Heart left ventricle (tissue), 16 donors: Measurements from ENCODE around the gene CD83. TPM values are rescaled to one million over a fixed set of nuclear protein-coding genes. Genes with fewer than 3 reads are reported as not detected.

Source experiments
- ATAC-seq, 4 donors: fragments of 200-7000 bp; cut with Tn5 transposase; one replicate each; pipeline ENCODE4 v1.9.1; 2020 to 2022; ENCODE audit warnings: moderate library complexity in 4 of 4, mild to moderate bottlenecking in 3 of 4, moderate number of reproducible peaks in 1 of 4
- DNase-seq, 5 donors: peaks; one replicate each; pipeline ENCODE4 v3.0.0-alpha.2; 2020
- H3K27ac ChIP-seq, 12 donors: fragments of 200-600 bp; sonication (generic) in 4 of 12; one replicate each; pipeline versions ENCODE4 v1.5.0 to v1.8.0; 2016 to 2022; ENCODE audit warnings: mild to moderate bottlenecking in 2 of 12
- H3K27me3 ChIP-seq, 9 donors: fragments of 200-600 bp; sonication (generic) in 2 of 9; one replicate each; pipeline versions ENCODE4 v1.5.1 to v1.8.0; 2016 to 2022; ENCODE audit warnings: mild to moderate bottlenecking in 3 of 9
- H3K36me3 ChIP-seq, 9 donors: fragments of 200-600 bp; sonication (generic) in 2 of 9; one replicate each; pipeline versions ENCODE4 v1.5.0 to v1.8.0; 2018 to 2022; ENCODE audit warnings: mild to moderate bottlenecking in 2 of 9
- H3K4me1 ChIP-seq, 12 donors: fragments of 200-600 bp; sonication (generic) in 4 of 12; one replicate each; pipeline versions ENCODE4 v1.5.0 to v1.8.0; 2016 to 2022; ENCODE audit warnings: mild to moderate bottlenecking in 3 of 12
- H3K4me3 ChIP-seq, 12 donors: fragments of 200-600 bp; sonication (generic) in 4 of 12; one replicate each; pipeline versions ENCODE4 v1.5.0 to v1.8.0; 2017 to 2022; ENCODE audit warnings: mild to moderate bottlenecking in 9 of 12, moderate library complexity in 4 of 12
- H3K9me3 ChIP-seq, 12 donors: fragments of 200-600 bp; sonication (generic) in 4 of 12; one replicate each; pipeline versions ENCODE4 v1.5.0 to v1.8.0; 2016 to 2022; ENCODE audit warnings: mild to moderate bottlenecking in 1 of 12
- CTCF ChIP-seq, 12 donors: fragments of 200-600 bp; sonication (generic) in 4 of 12; IDR thresholded peaks; one replicate each; pipeline versions ENCODE4 v1.5.0 to v1.8.0; 2018 to 2022; ENCODE audit warnings: antibody characterized with exemption in 12 of 12, mild to moderate bottlenecking in 5 of 12
- POLR2A ChIP-seq, 2 donors: fragments of 450-650 bp; IDR thresholded peaks; one replicate each; pipeline ENCODE4 v1.6.1; 2017; ENCODE audit warnings: antibody characterized with exemption in 2 of 2, mild to moderate bottlenecking in 2 of 2, moderate library complexity in 2 of 2
- WGBS, 4 donors: extraction: QIAGEN DNeasy Blood & Tissue Kit in 2 of 4; methylation state at CpG; one replicate each; pipeline versions ENCODE4 v1.1.5 to v1.1.7; 2013 to 2018; 5-methylcytosine and 5-hydroxymethylcytosine counted together
- intact Hi-C, 10 donors: fragments of 100-400 bp; cut with DNase I; formaldehyde crosslinking; loops; one replicate each; pipeline versions ENCODE4 v1.11.1 to v1.14.2; 2022
- polyA plus RNA-seq, 2 donors: library from polyadenylated mRNA; stranded (reverse); fragments of 200-250 nt; gene quantifications; one replicate each; pipeline ENCODE4 v1.2.3, GENCODE V29; 2013
- total RNA-seq, 9 donors: library from RNA; depleted of rRNA in 2 of 9; stranded (reverse); fragments of >200 nt in 2 of 9; fragmentation: NEBNext Ultra II Directional in 3 of 9; extraction: Animal tissue kit (Norgen Biotek cat#: 25700) in 3 of 9; gene quantifications; one replicate each; pipeline versions ENCODE4 v1.1.0 to v1.2.4, GENCODE V29; 2016 to 2023
- donor health status: ischemic (EF 13 %, LVEDD 7.1; RV severe dilation, severe dysfunction).
- donor health status: healthy with polysubstance abuse.
- donor health status: DM: no; HTN: yes; CAD: no.
- donor health status: DM: no; HTN: no; CAD: no.
- donor health status: ischemic (EF 25% LVEDD 6.9; RV normal size, moderate dysfunction).
- donor health status: ischemic (EF 25% LVEDD 5.7; RV mildly dilated, moderate dysfunction).
- donor health status: healthy.
- donor health status: DM: yes; HTN: yes; CAD: no.
- donor health status: ischemic (EF 35%, LVEDD 5.7; RV mildly dilated, moderate dysfunction).
- donor health status: nonischemic (EF 11% LVEDD 7.7; RV severe dilation, severe dysfunction).
- donor health status: DM: yes; HTN: yes; CAD: no.
- donor health status: PGD.
- donor health status: ischemic (EF 29% LVEDD 5.4; RV normal size, mild dysfunction).
- donor health status: nonischemic (EF 23%, LVEDD 6.1; RV moderate dilation, normal function).

The CD83 gene
- total and polyA plus RNA-seq, 11 donors: 0.38 to 10.3 (median 1.9) TPM

GRCh38 chr6:14141351-14142062 is 23.9 kb downstream of the CD83 start:
- no peak for ATAC-seq
- Histone ChIP-seq H3K4me3 (no peak overlapping the region), H3K36me3 (no peaks in the 10 kb centered on the region), H3K27me3 (no peaks in the 10 kb centered on the region), H3K9me3 (no peaks in the 10 kb centered on the region), H3K27ac (no peak overlapping the region), H3K4me1 (peaks cover 0 to 9% (median 0%) of the 10 kb centered on the region in 12 donors)
- no peak for DNase-seq
- intact Hi-C loops: loop anchor here in 2 of 10 donors (5.0 kb wide), 2 partner anchors 229 to 234 kb away; no protein-coding TSS in a partner anchor
- WGBS, 4 donors: 81 to 86% (median 84%) methylated on average over 5 of the region's 5 CpGs
- no peak for TF ChIP-seq POLR2A (IDR thresholded peaks at IDR 0.05)
- no peak for TF ChIP-seq CTCF (IDR thresholded peaks at IDR 0.05)

- Histone ChIP-seq H3K27ac (no peak overlapping the region), H3K4me1 (peaks cover 0 to 9% (median 0%) of the 10 kb centered on the region in 12 donors), H3K9me3 (no peaks in the 10 kb centered on the region), H3K27me3 (no peaks in the 10 kb centered on the region), H3K36me3 (no peaks in the 10 kb centered on the region), H3K4me3 (no peak overlapping the region)
- no peak for DNase-seq
- WGBS, 4 donors: 81 to 95% (median 92%) methylated on average over 6 to 7 of the region's 7 CpGs
- intact Hi-C loops: loop anchor here in 2 of 10 donors (5.0 kb wide), 2 partner anchors 230 to 235 kb away; no protein-coding TSS in a partner anchor
- no peak for TF ChIP-seq CTCF (IDR thresholded peaks at IDR 0.05)
- no peak for TF ChIP-seq POLR2A (IDR thresholded peaks at IDR 0.05)
- ATAC-seq: no peak
Observed at GRCh38 chr6:14142063-14142450, 24.5 kb downstream of the CD83 start.

GRCh38 chr6:14142511-14143223 is 25.1 kb downstream of the CD83 start:
- Histone ChIP-seq H3K9me3 (no peaks in the 10 kb centered on the region), H3K4me1 (peaks cover 0 to 9% (median 0%) of the 10 kb centered on the region in 12 donors), H3K36me3 (no peaks in the 10 kb centered on the region), H3K27ac (no peak overlapping the region), H3K27me3 (no peaks in the 10 kb centered on the region), H3K4me3 (no peak overlapping the region)
- ATAC-seq (no peak), DNase-seq (no peak)
- WGBS, 4 donors: 75 to 85% (median 81%) methylated on average over 3 of the region's 3 CpGs
- intact Hi-C loops: loop anchor here in 2 of 10 donors (5.0 kb wide), 2 partner anchors 230 to 235 kb away; no protein-coding TSS in a partner anchor
- TF ChIP-seq POLR2A (IDR thresholded peaks at IDR 0.05): no peak

- ATAC-seq: no peak
- no peak for DNase-seq
- 73 to 76% (median 75%) methylated on average over 4 of the region's 4 CpGs for WGBS, 4 donors
- intact Hi-C loops: loop anchor here in 2 of 10 donors (5.0 kb wide), 2 partner anchors 231 to 236 kb away; no protein-coding TSS in a partner anchor
- no peaks in the 10 kb centered on the region for H3K27me3 ChIP-seq
- peaks cover 0 to 9% (median 0%) of the 10 kb centered on the region in 12 donors for H3K4me1 ChIP-seq
- H3K9me3 ChIP-seq: no peaks in the 10 kb centered on the region
- H3K36me3 ChIP-seq: no peaks in the 10 kb centered on the region
- no peak for TF ChIP-seq POLR2A (IDR thresholded peaks at IDR 0.05)
- TF ChIP-seq CTCF (IDR thresholded peaks at IDR 0.05): no peak
- no peak overlapping the region for H3K4me3 ChIP-seq
- no peak overlapping the region for H3K27ac ChIP-seq
Observed at GRCh38 chr6:14143305-14143704, 25.7 kb downstream of the CD83 start.
